ENCODE results near the gene KCNJ15. TPM values are rescaled to one million over a fixed set of nuclear protein-coding genes. Genes with fewer than 3 reads are reported as not detected.
A peak's percentile ranks its signal among the peaks of the same experiment; 100 is the strongest.

The KCNJ15 gene
- polyA plus RNA-seq, 3 donors, result 4.5 to 26.5 (median 8.0) TPM

- intact Hi-C loops (cut with micrococcal nuclease), result no loop called here
- Histone ChIP-seq H3K4me1 (ENCODE audit: control insufficient read depth in 1 of 2, insufficient read depth in 2 of 2, low read length in 2 of 2) (peaks cover 35 to 45% of the 10 kb centered on the region in 2 donors), H3K79me2 (ENCODE audit: insufficient read depth, low read length) (no peaks in the 10 kb centered on the region), H2AFZ (ENCODE audit: insufficient read depth, low read depth, low read length, poor library complexity, severe bottlenecking) (no peak overlapping the region), H3K4me2 (replicated peaks; ENCODE audit: extremely low read depth, low read length, poor library complexity, severe bottlenecking) (no peak overlapping the region), H3K27me3 (ENCODE audit: control insufficient read depth in 2 of 2, insufficient read depth in 2 of 2, low read length in 2 of 2) (no peaks in the 10 kb centered on the region), H4K20me1 (ENCODE audit: insufficient read depth, low read length) (no peaks in the 10 kb centered on the region), H3K36me3 (replicated peaks in 1 of 2; ENCODE audit: control insufficient read depth in 1 of 2, insufficient read depth in 2 of 2, low read length in 2 of 2) (no peaks in the 10 kb centered on the region), H3K9ac (ENCODE audit: insufficient read depth, low read length, poor library complexity, severe bottlenecking) (no peak overlapping the region), H3K27ac (ENCODE audit: low read depth in 1 of 2, low read length in 2 of 2) (no peak overlapping the region), H3K9me3 (replicated peaks in 1 of 2; ENCODE audit: control insufficient read depth in 1 of 2, insufficient read depth in 1 of 2, low read length in 2 of 2) (no peaks in the 10 kb centered on the region), H3K4me3 (replicated peaks in 1 of 3; ENCODE audit: low read depth in 2 of 3, low read length in 3 of 3) (no peak overlapping the region)
- Mint-ChIP-seq H3K27ac (peak overlapping the region in 1 of 7 donors; percentile 32), H3K4me3 (no peak overlapping the region), H3K9me3 (peaks cover 0 to 2% (median 0%) of the 10 kb centered on the region in 7 donors), H3K36me3 (no peaks in the 10 kb centered on the region), H3K4me1 (peaks cover 53% of the 10 kb centered on the region), H3K27me3 (ENCODE audit: low read depth in 3 of 3) (peaks cover 0 to 3% (median 2%) of the 10 kb centered on the region in 3 donors)
- no peak for DNase-seq
- WGBS (ENCODE audit: insufficient coverage), result 88% methylated on average over 3 of the region's 3 CpGs
- no peak for TF ChIP-seq CTCF (IDR thresholded peaks at IDR 0.05)
Measured at GRCh38 chr21:38254970-38255369, 1.8 kb upstream of the KCNJ15 start.

GRCh38 chr21:38255571-38256117 is 1.1 kb upstream of the KCNJ15 start:
- Mint-ChIP-seq H3K27me3 (ENCODE audit: low read depth in 3 of 3) (peaks cover 0 to 2% (median 2%) of the 10 kb centered on the region in 3 donors), H3K27ac (peak overlapping the region; percentile 6 to 87 (median 40)), H3K9me3 (peaks cover 0 to 2% (median 0%) of the 10 kb centered on the region in 7 donors), H3K36me3 (no peaks in the 10 kb centered on the region), H3K4me1 (peaks cover 53% of the 10 kb centered on the region), H3K4me3 (no peak overlapping the region)
- Histone ChIP-seq H3K4me1 (ENCODE audit: control insufficient read depth in 1 of 2, insufficient read depth in 2 of 2, low read length in 2 of 2) (peaks cover 35 to 45% of the 10 kb centered on the region in 2 donors), H3K79me2 (ENCODE audit: insufficient read depth, low read length) (no peaks in the 10 kb centered on the region), H3K4me2 (replicated peaks; ENCODE audit: extremely low read depth, low read length, poor library complexity, severe bottlenecking) (no peak overlapping the region), H3K27me3 (ENCODE audit: control insufficient read depth in 2 of 2, insufficient read depth in 2 of 2, low read length in 2 of 2) (no peaks in the 10 kb centered on the region), H3K9me3 (replicated peaks in 1 of 2; ENCODE audit: control insufficient read depth in 1 of 2, insufficient read depth in 1 of 2, low read length in 2 of 2) (no peaks in the 10 kb centered on the region), H2AFZ (ENCODE audit: insufficient read depth, low read depth, low read length, poor library complexity, severe bottlenecking) (peak overlapping the region; percentile 10), H3K36me3 (replicated peaks in 1 of 2; ENCODE audit: control insufficient read depth in 1 of 2, insufficient read depth in 2 of 2, low read length in 2 of 2) (no peaks in the 10 kb centered on the region), H4K20me1 (ENCODE audit: insufficient read depth, low read length) (no peaks in the 10 kb centered on the region), H3K4me3 (replicated peaks in 1 of 3; ENCODE audit: low read depth in 2 of 3, low read length in 3 of 3) (no peak overlapping the region), H3K27ac (ENCODE audit: low read depth in 1 of 2, low read length in 2 of 2) (no peak overlapping the region), H3K9ac (ENCODE audit: insufficient read depth, low read length, poor library complexity, severe bottlenecking) (no peak overlapping the region)
- TF ChIP-seq CTCF (IDR thresholded peaks at IDR 0.05), result no peak
- peak in 1 of 3 donors; percentile 33 for DNase-seq
- 52% methylated on average over 6 of the region's 9 CpGs for WGBS (ENCODE audit: insufficient coverage)
- intact Hi-C loops (cut with micrococcal nuclease), result no loop called here
